ENCODE data around the gene COL11A2. TPM values are rescaled to one million over a fixed set of nuclear protein-coding genes. Genes with fewer than 3 reads are reported as not detected.

Gene COL11A2
- total and polyA plus RNA-seq, 2 of the 13 experiments (the other 11 are each of a cell fraction or from before 2014, with no cell fraction given): 0.55 TPM

DNA sequence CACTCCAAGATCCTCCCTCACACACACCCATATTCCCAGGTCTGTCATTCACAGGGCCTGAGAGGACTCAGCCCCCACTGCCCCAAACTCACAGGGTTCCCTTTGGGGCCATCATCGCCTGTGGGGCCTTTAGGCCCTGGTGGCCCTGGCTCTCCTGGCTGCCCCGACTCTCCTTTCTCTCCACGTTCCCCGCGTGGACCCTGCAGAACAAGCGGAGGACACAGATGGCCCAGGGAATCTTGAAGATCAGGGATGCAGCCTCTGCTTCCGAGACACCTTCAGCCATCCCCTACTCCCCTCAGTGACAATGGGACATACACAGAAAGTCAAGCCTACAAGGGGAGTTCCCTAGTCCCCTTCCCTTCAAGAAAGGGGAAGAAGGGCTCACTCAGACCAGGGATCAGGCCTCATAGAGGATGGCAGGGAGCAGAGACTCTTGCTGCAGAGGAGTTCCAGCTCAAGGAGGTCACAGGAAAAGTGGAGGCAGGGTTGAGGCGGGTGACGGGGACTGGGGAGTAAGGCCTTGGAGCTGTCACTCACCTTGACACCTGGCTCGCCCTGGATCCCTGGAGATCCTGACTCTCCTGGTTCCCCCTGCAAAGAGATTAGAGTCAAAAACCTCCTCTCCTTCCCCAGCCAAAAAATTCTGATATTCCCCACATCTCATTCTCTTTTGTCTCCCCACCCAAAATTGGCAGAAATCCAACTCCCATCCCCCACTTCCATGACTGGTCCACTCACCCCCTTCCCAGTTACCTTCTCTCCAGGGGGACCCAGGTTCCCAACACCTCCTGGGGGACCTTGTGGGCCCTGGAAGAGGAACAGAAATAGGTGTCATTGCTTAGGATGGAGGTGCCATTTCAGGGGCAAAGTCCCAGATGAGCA is 22.7 kb downstream of the COL11A2 start:
- CTCF ChIA-PET (ENCODE audit: low intra/inter-chr PET ratio, low total read pairs): no interaction called here
- no peak overlapping the region for H3K9ac ChIP-seq (ENCODE audit: insufficient read depth, low read depth, low read length)
- H4K20me1 ChIP-seq (ENCODE audit: insufficient read depth, low read length): no peaks in the 10 kb centered on the region
- H3K9me3 ChIP-seq (ENCODE audit: low read length): no peaks in the 10 kb centered on the region
- no peaks in the 10 kb centered on the region for H3K36me3 ChIP-seq (replicated peaks in 1 of 2; ENCODE audit: control insufficient read depth in 1 of 2, insufficient read depth in 2 of 2, low read length in 2 of 2)
- no peak for ATAC-seq
- H2AFZ ChIP-seq (ENCODE audit: low read length): no peak overlapping the region
- H3K79me2 ChIP-seq (ENCODE audit: insufficient read depth, low read length): no peaks in the 10 kb centered on the region
- BruUV-seq (replicated peaks): no TSS peak
- FAIRE-seq: no peak
- in situ Hi-C loops (cut with HindIII; ENCODE audit: extremely low pct_ligation_motif_present, low pct_unique_long_range_greater_than_20kb): loop anchor here (10.0 kb wide), 1 partner anchor 155 kb away; no protein-coding TSS in a partner anchor
- no peak for DNase-seq (ENCODE audit: low spot score)
- no peak overlapping the region for H3K4me3 ChIP-seq (replicated peaks in 1 of 3; ENCODE audit: insufficient read depth in 1 of 3, low read depth in 2 of 3, low read length in 3 of 3)
- H3K27me3 ChIP-seq (ENCODE audit: control insufficient read depth in 1 of 2, insufficient read depth in 2 of 2, low read length in 2 of 2): peaks cover 2 to 17% of the 10 kb centered on the region in 2 experiments; a peak in 3 of 5 replicates
- H3K4me1 ChIP-seq (ENCODE audit: insufficient read depth, low read length): peaks cover 32% of the 10 kb centered on the region
- no peak overlapping the region for H3K4me2 ChIP-seq (ENCODE audit: low read depth, low read length)
- no peak overlapping the region for H3K27ac ChIP-seq (ENCODE audit: extremely low read length, insufficient read depth, low read length)
- intact Hi-C loops (cut with micrococcal nuclease; ENCODE audit: unreplicated experiment): no loop called here
- 69% methylated on average over 9 of the region's 10 CpGs for WGBS (ENCODE audit: low lambda C conversion rate)
- TF ChIP-seq NPAS2 (CRISPR knock-in tag; IDR thresholded peaks at IDR 0.05; ENCODE audit: borderline replicate concordance) (no peak), HNF4A (CRISPR knock-in tag; IDR thresholded peaks at IDR 0.05) (peak; percentile 20; the same call in 1 of the 2 replicates)
- POLR2A ChIA-PET: no interaction called here

DNA sequence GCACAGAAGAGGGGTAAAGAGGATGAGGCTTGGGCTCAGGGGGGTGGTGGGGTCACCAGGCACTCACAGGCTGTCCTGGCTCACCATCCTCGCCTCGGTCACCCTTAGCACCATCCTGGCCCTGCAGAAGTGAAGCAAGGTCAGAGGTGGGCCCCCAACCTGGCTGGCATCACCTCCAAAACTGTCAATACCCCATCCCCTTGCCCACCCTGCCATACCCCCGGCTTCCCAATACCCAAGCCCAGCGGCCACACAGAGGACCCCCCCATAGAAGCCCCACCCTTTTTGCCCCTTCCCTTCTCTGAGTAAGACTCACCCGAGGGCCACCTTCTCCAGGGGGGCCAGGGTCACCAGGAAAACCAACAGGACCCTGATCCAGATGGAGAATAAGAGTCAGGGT is 23.6 kb downstream of the COL11A2 start:
- Histone ChIP-seq H3K27me3 (ENCODE audit: control insufficient read depth in 1 of 2, insufficient read depth in 2 of 2, low read length in 2 of 2) (peaks cover 2 to 9% of the 10 kb centered on the region in 2 experiments; a peak in 4 of 5 replicates), H2AFZ (ENCODE audit: low read length) (no peak overlapping the region), H4K20me1 (ENCODE audit: insufficient read depth, low read length) (no peaks in the 10 kb centered on the region), H3K36me3 (replicated peaks in 1 of 2; ENCODE audit: control insufficient read depth in 1 of 2, insufficient read depth in 2 of 2, low read length in 2 of 2) (no peaks in the 10 kb centered on the region), H3K4me3 (replicated peaks in 1 of 3; ENCODE audit: insufficient read depth in 1 of 3, low read depth in 2 of 3, low read length in 3 of 3) (no peak overlapping the region), H3K79me2 (ENCODE audit: insufficient read depth, low read length) (no peaks in the 10 kb centered on the region), H3K9me3 (ENCODE audit: low read length) (no peaks in the 10 kb centered on the region), H3K4me1 (ENCODE audit: insufficient read depth, low read length) (peaks cover 27% of the 10 kb centered on the region), H3K27ac (ENCODE audit: extremely low read length, insufficient read depth, low read length) (no peak overlapping the region), H3K9ac (ENCODE audit: insufficient read depth, low read depth, low read length) (no peak overlapping the region), H3K4me2 (ENCODE audit: low read depth, low read length) (no peak overlapping the region)
- TF ChIP-seq, protein P1, sequence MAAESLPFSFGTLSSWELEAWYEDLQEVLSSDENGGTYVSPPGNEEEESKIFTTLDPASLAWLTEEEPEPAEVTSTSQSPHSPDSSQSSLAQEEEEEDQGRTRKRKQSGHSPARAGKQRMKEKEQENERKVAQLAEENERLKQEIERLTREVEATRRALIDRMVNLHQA (CRISPR knock-in tag; IDR thresholded peaks at IDR 0.05): no peak
- TF ChIP-seq ZNF737 (CRISPR knock-in tag; IDR thresholded peaks at IDR 0.05; ENCODE audit: borderline replicate concordance) (no peak), TBL1XR1 (IDR thresholded peaks at IDR 0.05; ENCODE audit: borderline replicate concordance, low read length, partially characterized antibody) (no peak), ZNF678 (CRISPR knock-in tag; IDR thresholded peaks at IDR 0.05) (no peak), RAD21 (CRISPR knock-in tag; IDR thresholded peaks at IDR 0.05) (no peak), NONO (IDR thresholded peaks at IDR 0.05) (no peak), NONO (CRISPR knock-in tag; conservative IDR thresholded peaks at IDR 0.05) (no peak), ZFP36L1 (CRISPR knock-in tag; IDR thresholded peaks at IDR 0.05) (no peak)
- in situ Hi-C loops (cut with HindIII; ENCODE audit: extremely low pct_ligation_motif_present, low pct_unique_long_range_greater_than_20kb) (loop anchor here (10.0 kb wide), 1 partner anchor 154 kb away; no protein-coding TSS in a partner anchor), intact Hi-C loops (cut with micrococcal nuclease; ENCODE audit: unreplicated experiment) (no loop called here)
- FAIRE-seq (no peak), DNase-seq (ENCODE audit: low spot score) (no peak), ATAC-seq (no peak)
- no TSS peak for BruUV-seq (replicated peaks)
- ChIA-PET POLR2A (no interaction called here), CTCF (ENCODE audit: low intra/inter-chr PET ratio, low total read pairs) (no interaction called here)
- 3% methylated on average over 3 of the region's 5 CpGs for WGBS (ENCODE audit: low lambda C conversion rate)
